ENCODE results near the gene GPALPP1.
"Not testable (repeated sequence)": the region's sequence is repeated elsewhere in the genome, so short reads cannot be mapped to it uniquely, and the experiment has no call there.

The GPALPP1 gene

DNA sequence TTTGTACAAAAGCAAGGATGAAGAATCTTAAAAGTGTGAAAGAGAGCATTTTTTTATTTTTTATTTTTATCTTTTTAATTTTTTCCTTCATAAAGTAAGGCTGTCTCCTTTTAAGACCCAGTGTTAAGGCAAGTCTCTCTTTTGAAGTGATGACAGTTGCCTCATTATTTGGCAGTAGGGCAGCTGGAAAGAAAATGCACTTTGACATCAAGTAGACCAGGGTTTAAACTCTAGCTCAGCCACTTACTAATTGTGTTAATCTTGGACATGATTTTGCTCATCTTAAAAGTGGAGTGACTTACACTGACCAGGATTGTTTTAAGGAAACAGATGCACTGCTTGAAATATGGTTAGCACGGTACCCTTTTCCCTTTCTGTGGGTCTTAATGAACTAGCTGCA lies 18.5 kb downstream of the GPALPP1 start:
- no peak for DNase-seq

DNA sequence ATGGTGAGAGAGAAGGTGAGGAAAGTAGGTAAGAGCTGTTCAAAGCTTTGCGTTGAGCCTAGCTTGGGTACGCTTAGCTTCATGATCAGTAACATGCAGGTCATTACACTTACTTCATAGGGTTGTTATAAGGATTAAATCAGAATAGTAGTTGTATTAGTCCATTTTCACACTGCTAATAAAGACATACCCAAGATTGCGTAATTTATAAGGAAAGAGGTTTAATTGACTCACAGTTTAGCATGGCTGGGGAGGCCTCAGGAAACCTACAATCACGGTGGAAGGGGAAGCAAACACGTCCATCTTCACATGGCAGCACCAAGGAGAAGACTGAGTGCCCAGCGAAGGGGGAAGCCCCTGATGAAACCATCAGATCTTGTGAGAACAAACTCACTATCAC lies 21.9 kb downstream of the GPALPP1 start:
- no peak for DNase-seq

DNA sequence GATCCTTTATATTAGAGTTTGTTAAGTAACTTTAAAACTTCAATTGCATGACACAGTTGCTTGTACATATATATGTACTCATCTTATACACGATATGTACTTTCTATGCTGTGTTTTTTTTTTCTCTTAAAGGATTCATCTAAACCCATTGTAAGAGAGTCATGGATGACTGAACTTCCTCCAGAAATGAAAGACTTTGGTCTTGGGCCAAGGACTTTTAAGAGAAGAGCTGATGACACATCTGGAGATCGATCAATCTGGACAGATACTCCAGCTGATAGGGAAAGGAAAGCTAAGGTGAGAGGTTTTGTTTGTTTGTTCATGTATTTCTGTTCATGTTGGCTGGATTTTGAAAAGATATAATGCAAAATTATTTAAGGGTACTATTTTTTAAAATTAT lies 26.0 kb downstream of the GPALPP1 start:
- DNase-seq, result no peak

DNA sequence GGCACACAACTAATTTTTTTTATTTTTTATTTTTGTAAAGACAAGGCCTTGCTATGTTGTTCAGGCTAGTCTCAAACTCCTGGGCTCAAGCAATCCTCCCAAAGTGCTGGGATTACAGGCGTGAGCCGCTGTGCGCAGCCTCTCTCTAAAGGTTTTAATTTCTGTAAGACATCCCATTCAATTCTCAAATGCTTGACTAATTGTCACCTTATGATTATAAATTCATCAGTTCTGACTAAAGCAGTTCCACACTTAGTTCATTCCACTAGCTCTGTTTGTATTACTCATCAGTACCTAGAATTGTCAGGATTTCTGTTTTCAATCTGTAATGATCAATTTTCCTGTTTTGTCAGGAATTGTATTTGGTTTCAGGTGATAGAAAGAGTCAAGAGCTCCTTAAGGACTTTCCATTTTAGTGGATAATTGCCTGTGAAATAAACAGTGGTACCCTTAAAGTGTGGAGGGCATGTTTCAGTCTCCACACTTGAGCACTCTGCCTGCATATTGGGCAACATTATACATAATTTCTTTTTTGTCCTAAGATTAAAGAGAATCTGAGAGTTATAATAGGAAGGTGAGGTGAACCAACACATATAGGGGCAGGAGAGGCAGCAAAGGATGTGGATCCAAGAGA lies 27.6 kb downstream of the GPALPP1 start:
- DNase-seq, result no peak

DNA sequence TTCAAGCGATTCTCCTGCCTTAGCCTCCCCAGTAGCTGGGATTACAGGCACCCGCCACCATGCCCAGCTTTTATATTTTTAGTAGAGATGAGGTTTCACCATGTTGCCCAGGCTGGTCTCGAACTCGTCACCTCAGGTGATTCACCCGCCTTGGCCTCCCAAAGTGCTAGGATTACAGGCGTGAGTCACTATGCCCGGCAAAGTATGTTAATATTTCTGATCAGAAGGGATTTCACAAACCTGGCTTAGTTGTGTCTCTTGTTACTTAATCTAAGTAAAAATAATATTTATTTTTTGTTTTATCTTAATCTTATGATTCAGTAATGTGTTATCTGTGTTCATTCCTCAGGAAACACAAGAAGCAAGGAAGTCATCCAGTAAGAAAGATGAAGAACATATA lies 30.6 kb downstream of the GPALPP1 start:
- not testable (repeated sequence) for DNase-seq

DNA sequence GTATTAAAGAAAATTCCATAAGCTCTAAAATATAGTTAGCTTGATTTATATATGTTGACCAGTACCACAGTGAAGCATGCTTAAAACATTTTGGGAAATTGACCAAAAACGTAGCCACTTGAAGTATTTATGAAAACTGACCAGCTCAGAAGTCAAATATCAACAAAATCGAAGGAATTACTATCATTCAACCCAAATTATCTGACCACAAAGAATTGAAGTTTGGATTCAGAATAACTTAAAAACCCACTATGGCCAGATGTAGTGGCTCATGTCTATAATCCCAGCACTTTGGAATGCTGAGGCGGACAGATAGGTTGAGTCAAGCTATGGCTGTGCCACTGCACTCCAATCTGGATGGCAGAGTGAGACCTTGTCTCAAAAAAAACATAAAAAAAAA lies 31.9 kb downstream of the GPALPP1 start:
- no peak for DNase-seq

DNA sequence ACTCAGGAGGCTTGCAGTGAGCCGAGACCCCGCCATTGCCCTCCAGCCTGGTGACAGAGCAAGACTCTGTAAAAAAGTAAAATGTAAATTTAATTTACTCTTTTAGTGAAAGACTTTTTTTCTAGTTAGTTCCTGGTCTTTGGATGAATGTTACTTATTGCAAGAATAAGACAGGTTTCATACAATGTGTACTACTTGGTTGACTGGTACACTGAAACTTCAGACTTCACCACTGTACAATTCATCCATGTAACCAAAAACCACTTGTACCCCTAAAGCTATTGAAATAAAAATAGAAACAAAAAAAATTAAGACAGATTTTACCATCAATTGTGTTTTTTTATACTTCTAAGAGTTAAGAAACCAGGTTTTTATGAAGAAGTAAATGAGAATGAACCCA lies 35.5 kb downstream of the GPALPP1 start:
- no peak for DNase-seq

DNA sequence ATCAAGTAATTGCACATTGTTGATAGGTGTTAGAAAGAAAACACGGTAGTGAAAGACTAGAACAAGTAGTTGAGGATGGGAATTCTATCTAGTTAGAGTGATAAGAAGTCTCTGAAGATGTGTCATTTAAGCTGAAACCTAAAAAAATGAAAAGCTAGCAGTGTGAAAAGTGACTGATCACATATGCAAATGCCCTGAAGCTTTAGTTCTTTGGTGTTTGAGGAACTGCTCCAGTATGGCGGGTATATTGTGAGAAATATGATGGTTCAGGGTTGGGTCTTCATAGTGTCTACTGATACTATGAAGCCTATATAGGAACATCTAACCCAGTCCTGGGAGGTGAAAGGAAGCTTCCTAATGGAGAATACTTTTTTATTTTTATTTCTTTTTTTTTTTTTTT lies 45.0 kb downstream of the GPALPP1 start:
- no peak for DNase-seq

DNA sequence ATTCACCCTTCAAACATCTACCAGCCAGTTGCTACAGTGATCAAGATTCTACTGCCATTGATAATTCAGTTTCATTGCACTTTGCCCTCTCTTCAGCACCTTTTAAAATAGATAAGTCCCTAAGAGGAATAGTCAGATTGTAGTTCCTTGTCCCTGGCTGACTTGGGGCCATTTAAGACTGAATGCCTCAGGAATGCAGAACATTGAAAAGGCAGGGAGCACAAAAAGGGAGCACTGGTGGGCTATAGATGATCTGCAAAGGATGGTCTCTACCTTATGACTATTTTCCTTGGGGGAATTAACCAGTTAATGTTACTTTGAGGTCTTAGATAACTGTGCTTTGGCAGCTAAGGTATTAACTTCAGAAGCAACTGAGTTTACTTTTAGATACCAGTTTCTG lies 46.9 kb downstream of the GPALPP1 start:
- DNase-seq, result no peak

DNA sequence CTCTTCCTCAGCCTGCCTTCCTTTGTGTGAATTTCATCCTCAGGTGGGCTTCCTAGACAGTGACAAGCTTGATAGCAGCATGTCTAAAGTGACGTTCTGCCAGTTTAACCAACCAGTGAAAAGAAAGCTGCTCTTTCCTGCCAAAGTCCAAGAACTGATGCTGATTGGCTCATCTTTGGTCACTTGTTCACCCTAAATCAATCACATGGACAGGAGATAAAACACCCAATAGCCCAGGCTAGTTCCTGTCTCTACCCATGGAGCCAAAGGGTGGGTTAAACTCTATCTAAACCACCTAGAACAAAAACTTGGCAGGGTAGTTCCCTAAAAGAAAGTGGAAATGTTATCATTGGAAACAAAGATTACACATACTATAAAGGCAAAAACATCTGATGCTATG lies 50.8 kb downstream of the GPALPP1 start:
- DNase-seq, result no peak

DNA sequence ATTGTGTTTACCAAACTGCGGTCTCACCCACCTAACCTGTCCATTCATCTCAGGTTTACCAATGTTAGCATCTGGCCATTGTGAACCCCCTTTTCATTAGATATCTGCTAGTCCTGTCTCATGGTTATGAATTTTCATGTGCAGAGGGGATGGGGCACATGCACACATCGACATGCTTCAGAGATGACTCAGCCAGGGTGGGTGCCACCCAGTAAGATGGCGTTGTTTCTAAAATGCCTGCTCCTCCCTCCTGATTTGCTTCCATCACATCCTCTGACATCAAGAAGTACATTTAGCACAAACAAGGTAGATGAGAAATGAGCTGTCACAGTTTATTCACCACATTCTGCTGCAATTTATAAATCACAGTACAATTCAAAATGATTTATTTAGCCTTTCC lies 51.3 kb downstream of the GPALPP1 start:
- DNase-seq, result no peak

DNA sequence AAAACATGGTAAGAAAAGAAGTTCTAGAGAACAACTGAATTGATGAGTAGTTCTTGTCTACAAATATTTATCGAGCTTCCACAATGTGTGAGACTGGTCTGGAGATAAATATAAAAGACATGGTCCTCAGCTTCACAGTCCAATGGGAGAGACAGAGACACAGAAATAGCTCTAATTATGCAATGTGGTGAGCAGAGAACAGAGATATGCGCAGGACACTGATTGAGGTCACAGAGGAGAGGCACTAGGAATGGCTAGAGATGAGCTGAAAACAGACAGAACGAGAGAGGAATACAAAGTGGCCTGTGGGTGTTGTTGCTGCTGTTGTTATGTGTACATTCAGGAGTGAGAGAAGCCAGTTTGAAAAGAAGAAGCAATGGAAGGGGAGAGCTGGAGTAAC lies 53.2 kb downstream of the GPALPP1 start:
- DNase-seq, result no peak

DNA sequence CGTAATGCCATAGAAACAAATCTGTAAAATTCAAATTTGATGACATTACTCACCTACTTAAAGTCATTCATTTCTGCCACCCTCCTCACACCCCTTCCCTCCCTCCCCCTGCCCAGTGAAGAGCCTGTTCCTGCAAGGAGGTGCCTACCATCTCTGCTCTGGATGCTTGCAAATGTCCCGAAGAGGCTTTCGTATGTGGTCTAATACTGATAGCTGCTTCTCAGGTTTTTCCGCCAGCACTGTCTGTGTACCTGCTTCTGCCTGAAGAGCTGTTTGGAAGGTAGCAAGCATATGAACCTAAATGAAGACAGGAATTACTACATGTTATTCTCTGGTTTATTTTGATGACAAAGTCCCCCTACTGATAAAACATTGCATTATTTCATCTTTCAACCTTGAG lies 57.1 kb downstream of the GPALPP1 start:
- no peak for DNase-seq

DNA sequence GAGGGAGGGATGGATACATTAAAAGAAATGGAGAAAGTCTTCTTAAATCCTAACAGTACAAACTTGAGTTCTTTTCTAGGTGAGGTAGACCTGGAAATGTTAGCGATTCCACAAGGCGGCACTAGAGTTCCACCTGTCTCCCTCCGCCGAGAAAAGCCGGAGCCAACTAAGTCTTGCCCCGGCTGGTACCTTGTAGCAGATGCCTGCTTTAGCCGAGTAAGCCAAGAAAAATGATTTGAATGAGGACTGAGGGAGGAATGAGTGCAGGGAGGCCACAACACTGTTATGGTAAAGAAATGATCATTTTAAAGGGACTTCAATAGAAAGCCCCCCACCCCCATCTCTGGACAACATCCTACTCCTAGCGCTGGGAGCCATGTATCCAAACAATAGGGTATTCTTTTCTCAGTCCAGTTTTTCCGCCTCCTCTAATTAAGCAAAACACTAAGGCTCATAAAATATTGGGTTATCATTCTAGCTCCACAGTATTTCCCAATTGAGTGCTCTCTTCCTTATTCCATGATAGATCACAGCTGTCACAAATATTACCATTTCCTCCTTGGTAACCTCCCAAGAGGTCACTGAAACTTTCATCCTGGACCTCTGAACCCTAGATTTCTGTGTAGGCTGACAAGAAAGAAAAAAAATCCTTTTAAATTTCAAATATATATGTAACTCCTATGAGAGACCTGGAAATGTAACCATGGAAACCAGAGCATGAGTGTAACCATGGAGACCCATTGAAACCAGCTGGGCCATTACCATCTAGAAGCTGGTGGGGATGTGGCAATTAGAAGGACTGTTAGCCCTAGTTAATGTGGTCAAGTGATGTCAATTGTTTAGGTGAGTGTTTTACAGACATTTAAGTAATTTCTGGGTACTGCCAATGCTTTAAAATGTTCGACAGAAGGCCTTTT lies 58.3 kb downstream of the GPALPP1 start:
- DNase-seq, result peak; percentile 86

DNA sequence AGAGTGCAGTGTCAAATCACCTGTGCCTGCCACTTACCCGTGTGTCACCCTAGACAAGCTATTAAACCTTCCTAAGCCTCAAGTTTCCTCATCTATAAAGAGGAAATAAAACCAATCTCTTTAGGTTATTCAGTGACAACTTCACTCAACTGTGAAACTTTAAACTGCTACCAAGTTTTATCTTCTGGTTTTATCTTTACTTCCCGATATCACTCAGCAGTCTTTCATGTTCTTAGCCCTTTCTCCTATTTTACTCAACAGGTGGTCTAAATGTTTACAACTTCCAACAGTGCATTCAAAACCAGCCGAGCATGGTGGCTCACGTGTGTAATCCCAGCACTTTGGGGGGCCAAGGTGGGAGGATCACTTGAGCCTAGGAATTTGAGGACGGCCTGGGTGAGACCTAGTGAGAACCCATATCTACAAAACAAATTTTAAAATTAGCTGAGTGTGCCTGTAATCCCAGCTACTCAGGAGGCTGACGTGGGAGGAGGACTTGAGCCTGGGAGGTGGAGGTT lies 59.6 kb downstream of the GPALPP1 start:
- DNase-seq, result no peak

DNA sequence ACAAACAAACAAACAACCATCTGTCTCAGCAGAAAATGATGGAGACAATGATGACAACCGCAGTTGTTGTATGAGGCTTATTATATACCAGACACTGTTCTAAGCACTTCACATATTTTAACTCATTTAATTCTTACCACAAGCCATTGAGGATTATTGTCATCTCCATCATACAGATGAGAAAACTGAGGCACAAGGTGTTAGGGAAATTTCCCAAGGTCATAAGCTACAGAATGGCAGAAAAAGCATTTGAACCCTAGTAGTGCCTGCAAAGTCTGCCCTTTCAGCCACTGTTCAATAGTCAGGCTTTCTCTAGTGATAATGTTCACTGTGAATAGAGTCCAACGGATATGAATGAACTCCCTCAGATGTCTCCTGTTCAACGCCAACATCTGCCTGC lies 60.1 kb downstream of the GPALPP1 start:
- no peak for DNase-seq

DNA sequence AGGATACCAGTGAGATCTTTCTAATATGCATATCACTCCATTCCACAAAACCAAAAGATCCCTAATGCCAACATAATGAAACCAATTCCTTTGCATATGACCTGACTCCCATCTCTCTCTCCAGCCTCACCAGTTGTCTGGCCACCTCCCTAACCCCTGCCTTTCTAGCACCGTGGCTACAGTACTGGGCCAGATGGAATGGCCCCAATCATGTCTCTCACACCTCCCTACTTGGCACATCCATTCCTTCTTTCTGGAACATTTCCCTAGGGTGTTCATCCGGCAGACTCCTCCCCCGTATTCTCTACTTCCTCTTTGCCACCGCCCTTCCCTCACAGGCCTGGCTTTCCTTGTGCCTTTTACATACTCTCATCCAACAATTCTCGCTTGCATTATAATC lies 62.0 kb downstream of the GPALPP1 start:
- DNase-seq, result no peak

DNA sequence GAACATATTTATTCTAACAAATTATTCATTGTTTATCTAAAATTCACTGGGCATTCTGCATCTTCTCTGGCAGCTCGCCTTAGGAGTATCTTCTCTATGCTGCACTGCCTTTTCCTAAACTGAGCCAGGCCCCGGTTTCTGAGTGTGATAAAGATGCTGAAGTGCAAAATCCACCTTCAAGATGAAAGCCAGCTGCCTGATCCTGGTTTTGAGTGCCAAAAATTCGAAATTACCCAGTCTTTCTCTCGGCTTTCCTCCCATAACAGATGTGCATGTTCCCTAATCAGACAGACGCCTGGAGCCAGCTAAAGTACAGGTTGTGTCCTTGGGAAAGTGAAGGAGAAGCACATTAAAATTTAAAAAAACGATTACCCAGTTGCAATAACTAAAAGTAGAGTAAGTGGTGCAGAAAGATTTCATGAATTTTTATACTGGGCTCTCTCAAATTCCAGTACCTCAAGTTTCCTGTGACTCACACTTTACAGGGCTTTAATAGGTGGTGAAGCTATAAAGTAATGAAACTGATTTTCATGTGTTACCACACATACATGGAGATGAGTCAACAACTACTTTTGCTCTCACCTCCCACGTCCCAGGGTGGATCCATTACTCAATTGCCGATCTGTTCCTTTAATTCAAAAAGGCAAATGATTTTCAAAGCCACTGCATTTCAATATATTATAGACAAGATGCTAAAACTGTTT lies 66.0 kb downstream of the GPALPP1 start:
- DNase-seq, result no peak

DNA sequence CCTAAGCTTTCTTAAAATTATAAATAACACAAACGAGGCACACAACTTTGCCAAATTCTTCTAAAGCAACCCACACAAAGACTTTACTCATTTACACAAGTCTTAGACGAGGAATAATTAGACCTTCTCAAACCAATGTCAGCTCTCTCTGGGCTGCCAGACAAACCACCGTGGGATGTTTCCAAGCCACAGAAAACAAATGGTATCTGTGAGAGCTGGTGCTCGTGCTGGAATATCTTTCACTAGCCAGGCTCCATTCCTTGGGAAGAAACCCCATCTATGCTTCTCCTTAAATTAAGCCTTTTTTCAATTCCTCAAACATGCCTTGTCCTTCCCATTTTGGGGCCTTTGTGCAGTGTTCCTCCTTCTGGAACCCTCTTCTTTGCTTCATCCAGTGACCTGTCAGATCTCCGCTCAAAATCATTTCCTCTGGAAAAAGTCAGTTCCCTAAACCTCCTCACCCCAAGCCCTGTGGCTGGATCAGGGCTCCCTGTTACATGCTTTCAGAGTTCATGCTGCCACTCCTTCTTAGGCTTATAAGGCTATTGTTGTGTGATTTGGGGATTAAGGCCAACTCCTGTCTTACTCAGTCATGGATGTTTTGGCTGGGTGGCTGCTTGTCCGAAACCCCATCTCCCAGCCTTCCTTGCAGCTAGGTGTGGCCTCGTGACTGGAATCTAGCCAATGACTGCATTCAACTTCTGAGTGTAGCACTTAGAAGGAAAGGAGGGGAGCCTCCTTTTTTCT lies 66.7 kb downstream of the GPALPP1 start:
- DNase-seq, result no peak

DNA sequence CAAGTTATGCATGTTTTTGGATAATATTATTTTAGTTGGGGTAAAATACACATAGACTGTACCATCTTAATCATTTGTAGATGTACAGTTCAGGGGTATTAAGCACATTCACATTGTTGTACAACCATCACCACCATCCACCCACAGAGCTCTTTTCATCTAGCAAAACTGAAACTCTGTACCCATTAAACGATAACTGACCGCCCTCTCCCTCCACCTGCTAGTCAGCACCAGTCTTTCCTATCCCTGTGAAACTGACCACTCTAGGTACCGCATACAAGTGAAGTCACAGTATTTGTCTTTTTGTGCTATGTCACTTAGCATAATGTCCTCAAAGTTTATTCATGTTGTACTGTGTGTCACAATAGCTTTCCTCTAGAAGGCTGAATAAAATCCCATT lies 70.7 kb downstream of the GPALPP1 start:
- no peak for DNase-seq

DNA sequence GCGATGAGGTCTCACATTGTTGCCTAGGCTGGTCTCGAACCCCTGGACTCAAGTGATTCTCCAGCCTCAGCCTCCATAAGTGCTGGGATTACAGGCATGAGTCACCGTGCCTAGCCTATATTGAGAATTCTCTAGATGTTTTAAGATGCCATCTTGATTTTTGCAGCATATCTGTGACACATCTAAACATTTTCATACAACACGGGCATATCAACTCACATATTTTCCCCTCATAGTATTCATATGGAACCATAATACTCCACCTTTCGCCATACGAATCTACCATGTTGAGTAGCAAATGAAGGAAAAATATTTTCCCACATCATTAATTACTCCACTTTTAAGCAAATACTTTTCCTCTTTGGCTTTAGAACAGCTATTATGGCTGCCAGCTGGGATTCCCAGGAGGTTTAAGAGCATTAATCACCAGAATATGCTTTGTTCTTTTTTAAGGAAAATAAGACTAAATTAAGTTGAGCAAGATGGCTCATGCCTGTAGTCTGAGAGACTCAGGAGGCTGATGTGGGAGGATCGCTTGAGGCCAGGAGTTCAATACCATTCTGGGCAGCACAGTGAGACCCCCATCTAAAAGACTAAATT lies 74.0 kb downstream of the GPALPP1 start:
- DNase-seq, result no peak

DNA sequence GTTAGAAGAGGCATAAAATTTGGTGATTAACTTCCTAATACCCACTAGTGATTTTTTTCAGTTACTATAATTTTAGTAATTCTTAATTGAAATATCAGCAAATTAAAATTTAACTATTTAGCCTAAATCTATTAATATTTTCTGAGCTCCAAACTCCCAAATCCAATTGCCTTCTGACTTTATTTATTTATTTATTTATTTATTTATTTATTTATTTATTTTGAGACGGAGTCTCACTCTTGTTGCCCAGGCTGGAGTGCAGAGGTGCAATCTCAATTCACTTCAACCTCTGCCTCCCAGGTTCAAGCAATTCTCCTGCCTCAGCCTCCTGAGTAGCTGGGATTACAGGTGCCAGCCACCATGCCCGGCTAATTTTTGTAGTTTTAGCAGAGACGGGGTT lies 74.6 kb downstream of the GPALPP1 start:
- DNase-seq, result not testable (repeated sequence)

DNA sequence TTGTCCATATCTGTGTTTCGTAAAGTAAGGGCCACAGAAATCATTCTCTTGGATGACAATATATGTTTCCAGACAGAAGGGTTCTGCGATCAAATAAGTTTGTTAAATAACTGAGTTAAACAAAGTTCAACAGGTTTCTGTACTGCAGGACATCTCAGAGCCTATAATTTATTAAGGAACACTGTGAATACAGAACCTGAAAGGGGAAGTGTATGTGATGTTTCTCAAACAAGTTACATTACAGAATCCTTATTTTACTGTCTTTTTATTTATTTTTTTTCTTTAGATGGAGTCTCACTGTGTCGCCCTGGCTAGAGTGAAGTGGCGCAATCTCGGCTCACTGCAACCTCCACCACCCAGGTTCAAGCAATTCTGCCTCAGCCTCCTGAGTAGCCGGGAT lies 75.6 kb downstream of the GPALPP1 start:
- no peak for DNase-seq

All from activated CD8-positive, alpha-beta memory T cell treated with anti-CD3 and anti-CD28 coated beads for 24 hours (primary cell).